Measurements from ENCODE around the gene TAS1R1.

Gene TAS1R1

DNA sequence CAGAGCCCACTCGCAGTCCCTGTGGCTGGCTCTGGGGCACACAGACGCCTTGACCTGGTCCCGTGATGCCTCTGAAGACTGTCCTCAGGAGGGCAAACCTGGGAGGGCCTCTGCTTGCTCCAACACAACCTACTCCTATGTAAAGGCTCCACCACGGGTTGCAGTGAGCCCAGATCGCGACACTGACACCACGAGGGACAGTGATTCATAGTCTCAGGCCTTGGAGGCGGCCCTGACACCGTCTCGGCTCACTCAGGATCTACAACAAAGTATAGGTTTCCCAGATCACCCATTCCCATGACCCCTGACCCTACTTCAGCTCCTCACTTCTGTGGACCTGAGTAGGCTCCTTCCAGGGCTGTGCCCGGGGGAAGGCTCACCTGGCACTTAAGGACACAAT, 28.8 kb upstream of the TAS1R1 start:
- H3K27ac ChIP-seq = no peak overlapping the region
- TF ChIP-seq, protein P1, sequence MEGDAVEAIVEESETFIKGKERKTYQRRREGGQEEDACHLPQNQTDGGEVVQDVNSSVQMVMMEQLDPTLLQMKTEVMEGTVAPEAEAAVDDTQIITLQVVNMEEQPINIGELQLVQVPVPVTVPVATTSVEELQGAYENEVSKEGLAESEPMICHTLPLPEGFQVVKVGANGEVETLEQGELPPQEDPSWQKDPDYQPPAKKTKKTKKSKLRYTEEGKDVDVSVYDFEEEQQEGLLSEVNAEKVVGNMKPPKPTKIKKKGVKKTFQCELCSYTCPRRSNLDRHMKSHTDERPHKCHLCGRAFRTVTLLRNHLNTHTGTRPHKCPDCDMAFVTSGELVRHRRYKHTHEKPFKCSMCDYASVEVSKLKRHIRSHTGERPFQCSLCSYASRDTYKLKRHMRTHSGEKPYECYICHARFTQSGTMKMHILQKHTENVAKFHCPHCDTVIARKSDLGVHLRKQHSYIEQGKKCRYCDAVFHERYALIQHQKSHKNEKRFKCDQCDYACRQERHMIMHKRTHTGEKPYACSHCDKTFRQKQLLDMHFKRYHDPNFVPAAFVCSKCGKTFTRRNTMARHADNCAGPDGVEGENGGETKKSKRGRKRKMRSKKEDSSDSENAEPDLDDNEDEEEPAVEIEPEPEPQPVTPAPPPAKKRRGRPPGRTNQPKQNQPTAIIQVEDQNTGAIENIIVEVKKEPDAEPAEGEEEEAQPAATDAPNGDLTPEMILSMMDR (IDR thresholded peaks at IDR 0.05; ENCODE audit: low read depth, low read length) = no peak
- peaks cover 65% of the 10 kb centered on the region for H3K36me3 ChIP-seq
- no peak for DNase-seq
- no peaks in the 10 kb centered on the region for H3K9me3 ChIP-seq (ENCODE audit: severe bottlenecking)
- no peak overlapping the region for H3K4me3 ChIP-seq (ENCODE audit: low read depth, low read length)
- no peaks in the 10 kb centered on the region for H3K27me3 ChIP-seq (ENCODE audit: insufficient read depth, low read depth, severe bottlenecking)

DNA sequence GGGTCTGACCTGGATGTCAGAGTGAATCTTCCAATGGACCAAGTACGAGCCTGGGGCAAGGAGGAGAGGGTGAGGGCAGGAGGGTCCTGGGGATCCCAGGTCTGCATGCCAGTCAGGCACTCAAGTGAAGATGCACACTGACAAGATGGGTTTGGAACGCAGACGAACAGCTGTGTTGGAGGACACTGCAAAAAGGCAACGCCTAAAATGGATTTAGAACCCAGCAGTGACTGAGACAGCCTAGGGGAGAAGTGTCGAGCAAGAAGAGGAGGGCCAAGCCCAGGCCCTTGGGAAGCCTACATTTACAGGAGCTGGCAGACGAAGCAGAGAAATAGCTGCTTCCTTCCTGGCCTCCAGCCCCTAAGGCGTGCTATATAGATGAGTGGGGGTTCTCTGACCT, 26.6 kb upstream of the TAS1R1 start:
- peaks cover 83% of the 10 kb centered on the region for H3K36me3 ChIP-seq
- no peak for DNase-seq
- no peak overlapping the region for H3K27ac ChIP-seq
- TF ChIP-seq, protein P1 (IDR thresholded peaks at IDR 0.05; ENCODE audit: low read depth, low read length) = no peak
- H3K9me3 ChIP-seq (ENCODE audit: severe bottlenecking) = no peaks in the 10 kb centered on the region
- H3K27me3 ChIP-seq (ENCODE audit: insufficient read depth, low read depth, severe bottlenecking) = no peaks in the 10 kb centered on the region
- H3K4me3 ChIP-seq (ENCODE audit: low read depth, low read length) = no peak overlapping the region

DNA sequence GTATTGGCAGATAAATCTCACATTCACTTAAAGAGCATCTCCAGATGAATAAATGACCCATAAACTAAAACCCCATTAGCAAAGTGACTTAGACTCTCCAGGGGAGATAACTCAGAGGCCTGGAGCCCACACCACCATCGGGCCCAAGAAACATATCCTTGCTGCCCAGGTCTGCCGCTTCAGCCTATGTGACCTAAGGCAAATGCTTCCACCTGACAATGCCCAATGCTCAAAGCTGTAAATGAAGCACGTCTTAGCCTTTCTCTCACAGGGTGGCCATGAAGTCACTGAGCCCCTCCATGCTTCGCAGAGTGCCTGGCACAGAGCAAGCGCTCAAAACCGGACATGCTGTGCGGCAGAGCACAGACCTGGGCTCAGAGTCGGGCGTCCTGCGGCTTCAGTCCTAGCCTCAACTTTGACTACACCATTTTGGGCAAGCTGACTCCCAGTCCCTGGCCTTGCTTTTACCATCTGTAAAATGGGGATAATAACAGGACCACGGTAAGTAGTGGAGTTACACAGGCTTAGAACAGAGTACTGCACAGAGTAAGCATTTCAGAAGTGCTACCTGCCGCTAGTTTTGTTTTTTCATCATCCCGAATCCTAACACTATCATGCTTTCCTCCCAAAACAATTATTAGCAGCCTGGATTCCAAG, 24.5 kb upstream of the TAS1R1 start:
- Histone ChIP-seq H3K9me3 (ENCODE audit: severe bottlenecking) (no peaks in the 10 kb centered on the region), H3K27ac (no peak overlapping the region), H3K36me3 (peaks cover 83% of the 10 kb centered on the region), H3K4me3 (ENCODE audit: low read depth, low read length) (no peak overlapping the region), H3K27me3 (ENCODE audit: insufficient read depth, low read depth, severe bottlenecking) (no peaks in the 10 kb centered on the region)
- TF ChIP-seq, protein P1 (IDR thresholded peaks at IDR 0.05; ENCODE audit: low read depth, low read length) = no peak
- DNase-seq = no peak

DNA sequence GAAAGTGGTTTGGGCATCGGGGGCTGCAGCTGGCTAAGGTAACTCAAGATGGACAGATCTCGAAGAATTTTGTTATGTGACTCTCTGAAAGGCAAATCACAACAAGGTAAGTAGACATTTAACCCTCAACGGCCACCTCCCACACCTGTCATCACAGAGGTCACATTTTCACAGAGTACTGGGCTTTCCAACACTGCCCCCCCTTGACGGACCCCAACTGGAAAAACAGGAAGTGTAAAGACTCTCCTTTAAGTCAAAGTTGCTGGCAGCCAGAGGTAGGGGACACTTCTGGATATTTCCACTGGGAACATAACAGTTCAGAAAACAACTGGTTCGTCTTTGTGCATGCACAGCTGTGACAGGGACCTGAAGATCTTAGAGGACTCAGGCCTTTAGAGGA, 23.1 kb upstream of the TAS1R1 start:
- DNase-seq = no peak
- TF ChIP-seq, protein P1 (IDR thresholded peaks at IDR 0.05; ENCODE audit: low read depth, low read length) = no peak
- Histone ChIP-seq H3K27ac (no peak overlapping the region), H3K36me3 (peaks cover 78% of the 10 kb centered on the region), H3K4me3 (ENCODE audit: low read depth, low read length) (no peak overlapping the region), H3K9me3 (ENCODE audit: severe bottlenecking) (no peaks in the 10 kb centered on the region), H3K27me3 (ENCODE audit: insufficient read depth, low read depth, severe bottlenecking) (no peaks in the 10 kb centered on the region)

DNA sequence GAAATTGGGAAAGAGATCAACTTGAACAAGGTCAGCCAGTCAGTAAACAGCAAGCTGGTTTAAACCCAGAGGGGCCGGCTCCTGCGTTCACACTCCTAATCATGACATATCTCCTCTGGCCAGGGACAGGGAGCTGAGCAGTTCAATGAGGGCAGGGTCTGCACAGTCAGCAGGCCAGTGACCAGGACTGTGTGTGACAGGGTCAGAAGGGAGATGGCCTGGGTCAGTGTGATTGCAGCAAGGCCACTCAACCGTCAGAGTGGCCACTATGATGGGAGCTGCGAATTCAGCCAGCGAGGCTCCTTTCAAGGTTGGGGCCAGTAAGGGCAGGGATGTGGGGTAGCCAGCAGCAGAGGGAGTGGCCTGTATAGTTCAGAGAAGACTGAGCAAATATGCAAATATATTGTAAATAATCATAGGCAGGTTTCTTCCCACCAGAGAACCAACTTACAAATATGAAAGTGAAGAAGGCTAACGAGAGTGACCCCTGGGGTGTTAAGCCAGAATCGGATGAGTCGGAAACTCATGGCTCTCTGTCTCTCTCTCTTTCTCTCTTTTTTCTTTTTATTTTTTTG, 20.8 kb upstream of the TAS1R1 start:
- no peak for DNase-seq
- no peak overlapping the region for H3K4me3 ChIP-seq (ENCODE audit: low read depth, low read length)
- no peaks in the 10 kb centered on the region for H3K9me3 ChIP-seq (ENCODE audit: severe bottlenecking)
- H3K27me3 ChIP-seq (ENCODE audit: insufficient read depth, low read depth, severe bottlenecking) = no peaks in the 10 kb centered on the region
- TF ChIP-seq, protein P1 (IDR thresholded peaks at IDR 0.05; ENCODE audit: low read depth, low read length) = no peak
- H3K27ac ChIP-seq = no peak overlapping the region
- H3K36me3 ChIP-seq = peaks cover 75% of the 10 kb centered on the region

DNA sequence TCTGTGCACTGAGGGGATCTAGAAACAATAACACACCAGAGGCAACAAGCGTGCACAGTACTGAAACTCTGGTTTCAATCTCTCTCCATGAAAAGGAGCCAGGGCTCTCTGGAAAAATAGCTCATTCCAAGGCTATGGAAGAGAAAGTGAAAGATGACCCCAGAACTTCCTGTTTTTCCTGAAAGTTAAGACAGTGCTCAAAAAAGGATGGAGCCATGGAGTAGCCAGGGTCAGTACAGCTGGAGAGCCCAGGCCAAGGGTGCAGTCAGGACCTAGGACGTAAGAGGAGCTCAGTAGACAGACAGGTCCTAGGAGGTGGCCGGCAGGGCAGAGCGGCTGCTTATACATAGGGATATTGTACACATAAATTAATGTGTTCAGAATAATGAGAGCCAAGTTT, 19.9 kb upstream of the TAS1R1 start:
- Histone ChIP-seq H3K27me3 (ENCODE audit: insufficient read depth, low read depth, severe bottlenecking) (no peaks in the 10 kb centered on the region), H3K9me3 (ENCODE audit: severe bottlenecking) (no peaks in the 10 kb centered on the region), H3K36me3 (peaks cover 70% of the 10 kb centered on the region), H3K4me3 (ENCODE audit: low read depth, low read length) (no peak overlapping the region), H3K27ac (no peak overlapping the region)
- TF ChIP-seq, protein P1 (IDR thresholded peaks at IDR 0.05; ENCODE audit: low read depth, low read length) = no peak
- no peak for DNase-seq
